NCI-H510A (cell line): ENCODE results near the gene SLC29A3.
A peak's percentile ranks its signal among the peaks of the same experiment; 100 is the strongest.

Source experiments
- DNase-seq: peaks from one replicate; lab custom pipeline; 2025; lab: John Stamatoyannopoulos, UW

The SLC29A3 gene

GRCh38 chr10:71300555-71301370 is 18.3 kb upstream of the SLC29A3 start:
- DNase-seq: peak; percentile 71

GRCh38 chr10:71301371-71301916 is 17.6 kb upstream of the SLC29A3 start:
- DNase-seq: no peak

GRCh38 chr10:71302451-71302850 is 16.6 kb upstream of the SLC29A3 start:
- no peak for DNase-seq

GRCh38 chr10:71302874-71303568 is 16.0 kb upstream of the SLC29A3 start:
- DNase-seq: peak; percentile 75

- DNase-seq: no peak
These were observed 15.5 kb upstream of the SLC29A3 start for GRCh38 chr10:71303569-71303907.

- DNase-seq: no peak
These were observed 14.1 kb upstream of the SLC29A3 start for GRCh38 chr10:71304914-71305313.

- DNase-seq: no peak
These were observed 12.1 kb upstream of the SLC29A3 start for GRCh38 chr10:71306979-71307378.

GRCh38 chr10:71307469-71308085 is 11.5 kb upstream of the SLC29A3 start:
- DNase-seq: no peak

GRCh38 chr10:71308244-71308643 is 10.8 kb upstream of the SLC29A3 start:
- DNase-seq: no peak

GRCh38 chr10:71308985-71309384 is 10.1 kb upstream of the SLC29A3 start:
- DNase-seq: no peak

GRCh38 chr10:71309919-71310318 is 9.1 kb upstream of the SLC29A3 start:
- DNase-seq: no peak

GRCh38 chr10:71312220-71312619 is 6.8 kb upstream of the SLC29A3 start:
- no peak for DNase-seq

- no peak for DNase-seq
These were observed 6.0 kb upstream of the SLC29A3 start for GRCh38 chr10:71312811-71313789.

- DNase-seq: no peak
These were observed 4.9 kb upstream of the SLC29A3 start for GRCh38 chr10:71314028-71314693.

- DNase-seq: no peak
These were observed 4.3 kb upstream of the SLC29A3 start for GRCh38 chr10:71314694-71315225.

- no peak for DNase-seq
These were observed 2.8 kb upstream of the SLC29A3 start for GRCh38 chr10:71316056-71316785.

- DNase-seq: no peak
These were observed 2.3 kb upstream of the SLC29A3 start for GRCh38 chr10:71316786-71317160.

- no peak for DNase-seq
These were observed 1.3 kb upstream of the SLC29A3 start for GRCh38 chr10:71317739-71318138.

- no peak for DNase-seq
These were observed 837 bp downstream of the SLC29A3 start for GRCh38 chr10:71319800-71320392.

- DNase-seq: no peak
These were observed 1.5 kb downstream of the SLC29A3 start for GRCh38 chr10:71320592-71320991.
